ENCODE data around the gene APOE.

- TF ChIP-seq POLR2AphosphoS5 (IDR thresholded peaks at IDR 0.05; ENCODE audit: low read depth) (no peak), REST (IDR thresholded peaks at IDR 0.05; ENCODE audit: unreplicated experiment) (no peak), CTCF (conservative IDR thresholded peaks at IDR 0.05; ENCODE audit: low read depth in 2 of 2) (no peak)
These were observed 40.3 kb upstream of the APOE start for GRCh38 chr19:44865196-44865767.

Measured in GM23338 (cell line).